ENCODE data around the gene MYOG.

DNA sequence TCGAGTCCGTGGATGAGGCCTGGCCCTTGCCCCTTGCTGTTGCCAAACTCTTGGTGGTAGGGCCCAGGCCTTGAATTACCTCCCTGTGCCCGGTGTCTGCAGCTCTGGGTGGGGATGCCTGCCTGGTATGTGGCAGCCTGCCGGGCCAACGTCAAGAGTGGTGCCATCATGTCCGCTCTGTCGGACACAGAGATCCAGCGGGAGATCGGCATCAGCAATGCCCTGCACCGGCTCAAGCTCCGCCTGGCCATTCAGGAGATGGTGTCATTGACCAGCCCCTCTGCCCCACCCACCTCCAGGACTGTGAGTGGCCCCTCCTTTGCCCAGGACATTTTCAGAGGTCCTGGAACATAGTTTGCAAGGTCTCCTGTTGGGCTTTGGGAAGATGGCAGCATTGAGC, 25.7 kb downstream of the MYOG start:
- TF ChIP-seq POLR2A (IDR thresholded peaks at IDR 0.05; ENCODE audit: low read depth) (no peak), POLR2AphosphoS5 (IDR thresholded peaks at IDR 0.05) (no peak)
- TF ChIP-seq, protein P1, sequence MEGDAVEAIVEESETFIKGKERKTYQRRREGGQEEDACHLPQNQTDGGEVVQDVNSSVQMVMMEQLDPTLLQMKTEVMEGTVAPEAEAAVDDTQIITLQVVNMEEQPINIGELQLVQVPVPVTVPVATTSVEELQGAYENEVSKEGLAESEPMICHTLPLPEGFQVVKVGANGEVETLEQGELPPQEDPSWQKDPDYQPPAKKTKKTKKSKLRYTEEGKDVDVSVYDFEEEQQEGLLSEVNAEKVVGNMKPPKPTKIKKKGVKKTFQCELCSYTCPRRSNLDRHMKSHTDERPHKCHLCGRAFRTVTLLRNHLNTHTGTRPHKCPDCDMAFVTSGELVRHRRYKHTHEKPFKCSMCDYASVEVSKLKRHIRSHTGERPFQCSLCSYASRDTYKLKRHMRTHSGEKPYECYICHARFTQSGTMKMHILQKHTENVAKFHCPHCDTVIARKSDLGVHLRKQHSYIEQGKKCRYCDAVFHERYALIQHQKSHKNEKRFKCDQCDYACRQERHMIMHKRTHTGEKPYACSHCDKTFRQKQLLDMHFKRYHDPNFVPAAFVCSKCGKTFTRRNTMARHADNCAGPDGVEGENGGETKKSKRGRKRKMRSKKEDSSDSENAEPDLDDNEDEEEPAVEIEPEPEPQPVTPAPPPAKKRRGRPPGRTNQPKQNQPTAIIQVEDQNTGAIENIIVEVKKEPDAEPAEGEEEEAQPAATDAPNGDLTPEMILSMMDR (IDR thresholded peaks at IDR 0.05) = no peak

Measured in esophagus muscularis mucosa (tissue), 3 donors.